Iris pigment epithelial cell (primary cell): ENCODE results near the gene RFPL4AL1.
"Not testable (repeated sequence)": the region's sequence is repeated elsewhere in the genome, so short reads cannot be mapped to it uniquely, and the experiment has no call there.

Source experiments
- DNase-seq: peaks from one replicate; pipeline ENCODE4 v3.0.0-alpha.2; 2011; ENCODE audit warnings: low read depth

RFPL4AL1 gene

GRCh38 chr19:55768818-55769217 is at the start of gene RFPL4AL1:
RFPL4AL1 (plus strand) TSS chr19:55769118; CDS start chr19:55771805, 2,687 bp downstream.
- DNase-seq: not testable (repeated sequence)

GRCh38 chr19:55720214-55720746 is 48.6 kb upstream of the RFPL4AL1 start:
- no peak for DNase-seq

GRCh38 chr19:55720801-55721200 is 48.1 kb upstream of the RFPL4AL1 start:
- no peak for DNase-seq

- DNase-seq: no peak
Measured at GRCh38 chr19:55723491-55723890, 45.4 kb upstream of the RFPL4AL1 start.

- DNase-seq: not testable (repeated sequence)
Measured at GRCh38 chr19:55730378-55730777, 38.5 kb upstream of the RFPL4AL1 start.

GRCh38 chr19:55738302-55738701 is 30.6 kb upstream of the RFPL4AL1 start, which contains the start of gene NLRP9:
NLRP9 (minus strand) TSS chr19:55738402; CDS start chr19:55738374, 28 bp downstream.
- no peak for DNase-seq

- no peak for DNase-seq
Measured at GRCh38 chr19:55750715-55751114, 18.2 kb upstream of the RFPL4AL1 start.

GRCh38 chr19:55753401-55753800 is 15.5 kb upstream of the RFPL4AL1 start:
- DNase-seq: no peak

- DNase-seq: not testable (repeated sequence)
Measured at GRCh38 chr19:55756808-55757207, 12.1 kb upstream of the RFPL4AL1 start.

- DNase-seq: not testable (repeated sequence)
Measured at GRCh38 chr19:55758797-55759196, 10.1 kb upstream of the RFPL4AL1 start, which contains the start of gene RFPL4A. RFPL4A (plus strand) TSS chr19:55759097; CDS start chr19:55761801, 2,704 bp downstream.

GRCh38 chr19:55766466-55766865 is 2.5 kb upstream of the RFPL4AL1 start:
- no peak for DNase-seq

- DNase-seq: not testable (repeated sequence)
Measured at GRCh38 chr19:55769632-55770031, 714 bp downstream of the RFPL4AL1 start.

- DNase-seq: no peak
Measured at GRCh38 chr19:55777528-55777927, 8.6 kb downstream of the RFPL4AL1 start.

GRCh38 chr19:55778331-55778730 is 9.4 kb downstream of the RFPL4AL1 start:
- no peak for DNase-seq

- no peak for DNase-seq
Measured at GRCh38 chr19:55781112-55781511, 12.2 kb downstream of the RFPL4AL1 start.

GRCh38 chr19:55795021-55795420 is 26.1 kb downstream of the RFPL4AL1 start:
- no peak for DNase-seq

GRCh38 chr19:55801416-55801815 is 32.5 kb downstream of the RFPL4AL1 start:
- DNase-seq: no peak

GRCh38 chr19:55802281-55802680 is 33.4 kb downstream of the RFPL4AL1 start:
- DNase-seq: peak; percentile 4

- peak; percentile 48 for DNase-seq
Measured at GRCh38 chr19:55809381-55810058, 40.6 kb downstream of the RFPL4AL1 start.

- DNase-seq: no peak
Measured at GRCh38 chr19:55811340-55811739, 42.4 kb downstream of the RFPL4AL1 start.

- DNase-seq: no peak
Measured at GRCh38 chr19:55812449-55812848, 43.5 kb downstream of the RFPL4AL1 start.

- no peak for DNase-seq
Measured at GRCh38 chr19:55813906-55814305, 45.0 kb downstream of the RFPL4AL1 start.

GRCh38 chr19:55820037-55820436 is 51.1 kb downstream of the RFPL4AL1 start:
- DNase-seq: no peak
